CD4-positive, alpha-beta T cell (primary cell): ENCODE results near the gene HOXB8. TPM values are rescaled to one million over a fixed set of nuclear protein-coding genes. Genes with fewer than 3 reads are reported as not detected.

Experiments
- ATAC-seq: fragments of 200-7000 bp; cut with Tn5 transposase; one replicate; pipeline ENCODE4 v1.10.0; 2022; ENCODE audit warnings: mild to moderate bottlenecking; ENCODE audit not compliant: poor library complexity
- CTCF ChIA-PET: fragments of 350-600 bp; sonication (Branson Sonifier 250); formaldehyde crosslinking; loops from one replicate; lab custom pipeline; 2021; ENCODE audit warnings: antibody characterized with exemption, inconsistent platforms; lab: Charles Lee
- POLR2A ChIA-PET: fragments of 350-600 bp; sonication (Branson Sonifier 250); formaldehyde crosslinking; loops from one replicate; lab custom pipeline; 2021; ENCODE audit warnings: antibody characterized with exemption, inconsistent platforms; lab: Charles Lee
- DNase-seq, 14 experiments: peaks; one replicate each; pipeline ENCODE4 v3.0.0-alpha.2; 2013 to 2020; ENCODE audit warnings: mixed read lengths in 2 of 14
- H3K27ac ChIP-seq, 2 donors: one replicate each; pipeline versions ENCODE4 v1.5.1 to v1.7.0; 2013; ENCODE audit warnings: low read length in 2 of 2, low read depth in 1 of 2, mild to moderate bottlenecking in 1 of 2
- H3K27me3 ChIP-seq, 2 experiments: 1 replicate in 1 of 2; 2 replicates in 1 of 2; pipeline versions ENCODE4 v1.6.1 to v1.7.0; 2013; ENCODE audit warnings: low read length in 2 of 2, control low read depth in 1 of 2, mild to moderate bottlenecking in 1 of 2, moderate library complexity in 1 of 2; ENCODE audit not compliant: insufficient read depth in 2 of 2, control insufficient read depth in 1 of 2
- H3K36me3 ChIP-seq: one replicate; pipeline ENCODE4 v1.6.1; 2013; ENCODE audit warnings: low read length, control low read depth; ENCODE audit not compliant: insufficient read depth
- H3K4me1 ChIP-seq: one replicate; pipeline ENCODE4 v1.6.1; 2013; ENCODE audit warnings: low read length, control low read depth; ENCODE audit not compliant: insufficient read depth
- H3K4me3 ChIP-seq: one replicate; pipeline ENCODE4 v1.5.1; 2013; ENCODE audit warnings: mild to moderate bottlenecking, low read length, moderate library complexity
- H3K9me3 ChIP-seq, 2 experiments: 1 replicate in 1 of 2; 2 replicates in 1 of 2; pipeline versions ENCODE4 v1.6.1 to v1.7.0; 2013; ENCODE audit warnings: low read length in 2 of 2, mild to moderate bottlenecking in 2 of 2, control low read depth in 1 of 2, moderate library complexity in 1 of 2; ENCODE audit not compliant: control insufficient read depth in 1 of 2, insufficient read depth in 1 of 2
- H3K27ac Mint-ChIP-seq: one replicate; pipeline ENCODE4 v1.8.0; 2020; ENCODE audit warnings: mixed read lengths
- H3K27me3 Mint-ChIP-seq: one replicate; pipeline ENCODE4 v1.8.0; 2021; ENCODE audit warnings: mixed read lengths
- H3K36me3 Mint-ChIP-seq: one replicate; pipeline ENCODE4 v1.8.0; 2021; ENCODE audit warnings: low read depth, mixed read lengths
- H3K4me1 Mint-ChIP-seq: one replicate; pipeline ENCODE4 v1.8.0; 2021; ENCODE audit warnings: low read depth, mixed read lengths
- H3K4me3 Mint-ChIP-seq: one replicate; pipeline ENCODE4 v1.8.0; 2020; ENCODE audit warnings: mild to moderate bottlenecking, mixed read lengths
- H3K9me3 Mint-ChIP-seq: one replicate; pipeline ENCODE4 v1.8.0; 2020; ENCODE audit warnings: mixed read lengths
- intact Hi-C, 2 experiments: fragments of 100-400 bp; cut with DNase I in 1 of 2; cut with micrococcal nuclease in 1 of 2; formaldehyde crosslinking; loops; one replicate each; pipeline versions ENCODE4 v1.15.1 to v1.9.0; 2023 to 2025; cut with DNase I, micrococcal nuclease
- total RNA-seq, 174 experiments: library from RNA in 2 of 174; stranded (reverse) in 2 of 174; gene quantifications; one replicate each; pipeline ENCODE4 v1.2.3 and lab custom pipeline; 2021 to 2026
- TF ChIP-seq, protein P1 (sequence below): fragments of 200-600 bp; IDR thresholded peaks from one replicate; pipeline ENCODE4 v1.8.0; 2022; ENCODE audit warnings: antibody characterized with exemption, mild to moderate bottlenecking

HOXB8 gene
- total RNA-seq, 2 experiments from 2014 or later, result not detected

DNA sequence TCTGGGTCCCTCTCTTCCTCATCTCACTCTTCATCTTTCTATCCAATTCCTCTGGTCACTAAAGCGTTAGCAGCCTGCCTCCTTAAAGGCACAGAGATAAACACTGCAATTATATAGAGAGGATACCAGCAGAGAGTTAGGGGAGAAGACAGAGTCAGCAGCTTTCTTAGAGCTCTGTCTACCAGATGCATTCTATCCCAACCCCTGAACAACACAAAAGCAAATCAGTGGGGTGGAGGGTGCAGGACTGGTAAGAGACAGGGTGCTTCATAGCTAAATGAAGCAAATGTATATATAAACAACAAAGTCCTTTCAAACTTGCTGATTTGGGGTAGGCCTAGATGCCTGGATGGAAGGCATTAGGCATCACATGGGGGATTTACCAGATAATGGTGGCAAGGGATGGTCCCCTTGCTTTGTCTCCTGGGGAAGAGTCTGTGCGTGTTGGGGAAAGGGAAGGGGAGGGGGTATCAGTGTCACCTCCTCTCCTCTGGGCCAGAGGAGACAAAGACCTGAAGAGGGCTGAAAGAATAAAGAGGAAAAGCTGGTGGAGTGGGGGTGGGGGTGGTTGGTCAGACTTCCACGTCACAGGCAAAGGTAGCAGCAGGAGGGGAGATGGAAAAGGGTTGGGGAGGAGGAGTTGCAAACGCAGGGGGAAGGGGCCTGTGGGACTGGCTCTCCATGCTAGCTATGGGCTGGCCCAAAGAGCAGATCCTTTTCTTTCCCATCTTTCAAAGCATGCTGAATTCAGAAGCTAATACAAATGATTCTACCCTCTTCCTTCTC lies 49.0 kb downstream of the HOXB8 start:
- no peak overlapping the region for H3K4me3 Mint-ChIP-seq
- TF ChIP-seq, protein P1, sequence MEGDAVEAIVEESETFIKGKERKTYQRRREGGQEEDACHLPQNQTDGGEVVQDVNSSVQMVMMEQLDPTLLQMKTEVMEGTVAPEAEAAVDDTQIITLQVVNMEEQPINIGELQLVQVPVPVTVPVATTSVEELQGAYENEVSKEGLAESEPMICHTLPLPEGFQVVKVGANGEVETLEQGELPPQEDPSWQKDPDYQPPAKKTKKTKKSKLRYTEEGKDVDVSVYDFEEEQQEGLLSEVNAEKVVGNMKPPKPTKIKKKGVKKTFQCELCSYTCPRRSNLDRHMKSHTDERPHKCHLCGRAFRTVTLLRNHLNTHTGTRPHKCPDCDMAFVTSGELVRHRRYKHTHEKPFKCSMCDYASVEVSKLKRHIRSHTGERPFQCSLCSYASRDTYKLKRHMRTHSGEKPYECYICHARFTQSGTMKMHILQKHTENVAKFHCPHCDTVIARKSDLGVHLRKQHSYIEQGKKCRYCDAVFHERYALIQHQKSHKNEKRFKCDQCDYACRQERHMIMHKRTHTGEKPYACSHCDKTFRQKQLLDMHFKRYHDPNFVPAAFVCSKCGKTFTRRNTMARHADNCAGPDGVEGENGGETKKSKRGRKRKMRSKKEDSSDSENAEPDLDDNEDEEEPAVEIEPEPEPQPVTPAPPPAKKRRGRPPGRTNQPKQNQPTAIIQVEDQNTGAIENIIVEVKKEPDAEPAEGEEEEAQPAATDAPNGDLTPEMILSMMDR, result no peak
- H3K36me3 ChIP-seq, result no peaks in the 10 kb centered on the region
- no peaks in the 10 kb centered on the region for H3K9me3 Mint-ChIP-seq
- no peak overlapping the region for H3K27ac Mint-ChIP-seq
- no peaks in the 10 kb centered on the region for H3K9me3 ChIP-seq
- H3K27me3 ChIP-seq, result peaks cover 3 to 9% of the 10 kb centered on the region in 2 experiments
- H3K4me1 Mint-ChIP-seq, result peaks cover 5% of the 10 kb centered on the region
- peaks cover 10% of the 10 kb centered on the region for H3K27me3 Mint-ChIP-seq
- H3K36me3 Mint-ChIP-seq, result no peaks in the 10 kb centered on the region
- H3K4me1 ChIP-seq, result peaks cover 1% of the 10 kb centered on the region
- intact Hi-C loops, result no loop called here
- ChIA-PET POLR2A (no interaction called here), CTCF (no interaction called here)
- DNase-seq (no peak), ATAC-seq (no peak)
- no peak overlapping the region for H3K4me3 ChIP-seq
- H3K27ac ChIP-seq, result no peak overlapping the region

DNA sequence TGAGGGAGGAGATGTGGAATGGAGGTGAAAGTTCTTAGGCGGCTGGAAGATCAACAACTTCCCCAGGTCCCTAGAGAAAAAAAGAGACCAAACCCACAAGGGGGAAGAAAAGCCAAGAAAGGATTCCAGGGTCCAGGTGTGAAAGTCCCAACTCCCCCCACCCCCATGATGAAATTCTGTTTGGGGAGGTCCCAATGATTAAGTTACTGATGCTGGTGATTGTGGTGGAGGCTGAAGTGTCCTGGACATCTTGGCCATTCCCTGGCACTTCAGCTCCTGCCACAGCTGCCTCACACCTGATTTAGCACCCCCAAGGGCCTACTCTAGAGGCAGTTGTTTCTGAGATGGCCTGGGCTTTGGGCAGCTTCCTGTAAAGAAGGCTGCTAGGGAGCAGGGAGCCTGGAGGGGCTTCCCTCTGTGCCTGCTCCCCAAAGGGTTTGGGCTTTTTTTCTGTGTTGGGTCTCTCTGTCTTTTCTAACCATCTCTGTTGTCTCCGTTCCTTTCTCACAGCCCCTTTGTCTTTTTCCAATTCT lies 50.0 kb downstream of the HOXB8 start:
- CTCF ChIA-PET, result interaction anchor here (1.1 kb wide), 1 partner anchor 71 kb away, joined by 3 read pairs; no protein-coding TSS in a partner anchor
- intact Hi-C loops, result no loop called here
- ATAC-seq (no peak), DNase-seq (no peak)
- peaks cover 15% of the 10 kb centered on the region for H3K27me3 Mint-ChIP-seq
- H3K4me3 Mint-ChIP-seq, result no peak overlapping the region
- TF ChIP-seq, protein P1, result no peak
- Histone ChIP-seq H3K27me3 (peaks cover 3 to 9% of the 10 kb centered on the region in 2 experiments), H3K27ac (no peak overlapping the region), H3K9me3 (no peaks in the 10 kb centered on the region), H3K4me3 (no peak overlapping the region), H3K4me1 (peaks cover 2% of the 10 kb centered on the region), H3K36me3 (no peaks in the 10 kb centered on the region)
- no peaks in the 10 kb centered on the region for H3K9me3 Mint-ChIP-seq
- peaks cover 5% of the 10 kb centered on the region for H3K4me1 Mint-ChIP-seq
- POLR2A ChIA-PET, result interaction anchor here (0.6 kb wide), 1 partner anchor 19 kb away, joined by 3 read pairs; no protein-coding TSS in a partner anchor
- no peaks in the 10 kb centered on the region for H3K36me3 Mint-ChIP-seq
- no peak overlapping the region for H3K27ac Mint-ChIP-seq

DNA sequence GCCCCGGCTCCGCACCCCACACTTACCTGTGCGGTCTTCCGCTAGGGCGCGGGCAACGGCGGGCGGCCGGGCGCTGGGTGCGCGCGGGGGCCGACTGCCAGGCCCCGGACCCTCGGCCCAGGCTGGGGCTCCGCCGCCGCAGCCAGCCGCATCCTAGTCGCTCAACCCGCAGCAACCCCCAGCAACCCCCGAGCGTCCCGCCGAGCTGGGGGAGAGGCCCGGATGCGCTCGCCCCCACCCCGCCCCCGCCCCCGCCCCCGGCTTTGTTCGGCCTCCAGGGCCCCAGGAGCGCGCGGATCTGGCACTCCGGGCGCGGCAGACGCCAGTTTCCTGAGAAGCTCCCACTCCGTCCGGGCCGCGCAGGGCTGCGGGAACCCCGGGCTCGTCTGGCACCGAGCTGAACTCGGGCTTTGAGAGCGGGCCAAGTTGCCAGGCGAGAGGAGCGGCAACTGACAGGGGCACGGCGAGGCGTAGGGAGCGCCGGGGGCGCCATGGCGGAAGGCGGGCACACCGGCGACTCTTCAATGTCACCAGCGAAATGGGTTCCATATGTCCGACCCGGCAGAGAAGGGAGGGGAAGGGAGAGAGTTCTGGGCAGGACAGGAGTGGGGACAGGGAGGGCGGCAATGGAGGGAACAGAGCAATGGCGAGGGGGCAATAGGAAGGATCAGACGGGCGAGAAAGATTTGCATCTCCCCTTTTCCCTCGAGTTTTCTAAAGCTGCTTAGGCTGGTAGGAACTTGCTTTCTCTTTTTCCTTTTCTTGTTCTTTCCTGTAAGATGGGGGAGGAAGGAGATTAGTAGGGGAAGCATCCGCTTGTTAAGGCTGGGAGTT lies 50.7 kb downstream of the HOXB8 start:
- Histone ChIP-seq H3K4me3 (no peak overlapping the region), H3K4me1 (peaks cover 2% of the 10 kb centered on the region), H3K9me3 (no peaks in the 10 kb centered on the region), H3K27ac (no peak overlapping the region), H3K36me3 (no peaks in the 10 kb centered on the region), H3K27me3 (peaks cover 0 to 9% of the 10 kb centered on the region in 2 experiments)
- TF ChIP-seq, protein P1, result no peak
- CTCF ChIA-PET, result interaction anchor here (1.1 kb wide), 1 partner anchor 72 kb away, joined by 3 read pairs; no protein-coding TSS in a partner anchor
- no peaks in the 10 kb centered on the region for H3K36me3 Mint-ChIP-seq
- no peaks in the 10 kb centered on the region for H3K9me3 Mint-ChIP-seq
- DNase-seq, result peak in 1 of 14 experiments; percentile 13
- no peak overlapping the region for H3K27ac Mint-ChIP-seq
- peaks cover 5% of the 10 kb centered on the region for H3K4me1 Mint-ChIP-seq
- no peak overlapping the region for H3K4me3 Mint-ChIP-seq
- intact Hi-C loops, result no loop called here
- H3K27me3 Mint-ChIP-seq, result peaks cover 15% of the 10 kb centered on the region
- POLR2A ChIA-PET, result interaction anchor here (0.6 kb wide), 1 partner anchor 20 kb away, joined by 3 read pairs; no protein-coding TSS in a partner anchor
- ATAC-seq, result no peak
